MM.1S (cell line): Measurements from ENCODE around the gene PTPDC1.

Source experiments
- DNase-seq: peaks from one replicate; pipeline ENCODE4 v3.0.0-alpha.2; 2015
- H2AFZ ChIP-seq: fragments of 300-600 bp; sonication (generic); 2 replicates; pipeline ENCODE4 v1.6.0; 2016; ENCODE audit warnings: antibody characterized with exemption, low read length
- H3F3A ChIP-seq: fragments of 300-600 bp; sonication (generic); 2 replicates; pipeline ENCODE4 v1.6.1; 2016; ENCODE audit warnings: mild to moderate bottlenecking, antibody characterized with exemption, low read length, moderate library complexity, mixed read lengths; ENCODE audit not compliant: insufficient read depth
- H3K27ac ChIP-seq: fragments of 300-600 bp; sonication (generic); 2 replicates; pipeline ENCODE4 v1.5.1; 2016; ENCODE audit warnings: mild to moderate bottlenecking, low read length
- H3K27me3 ChIP-seq: fragments of 300-600 bp; sonication (generic); replicated peaks from 2 replicates; pipeline ENCODE4 v1.6.0; 2016; ENCODE audit warnings: low read length; ENCODE audit not compliant: insufficient read depth
- H3K36me3 ChIP-seq: fragments of 300-600 bp; sonication (generic); replicated peaks from 2 replicates; pipeline ENCODE4 v1.6.1; 2016; ENCODE audit warnings: mild to moderate bottlenecking, low read length, mixed read lengths; ENCODE audit not compliant: insufficient read depth
- H3K4me1 ChIP-seq: fragments of 300-600 bp; sonication (generic); 2 replicates; pipeline ENCODE4 v1.6.1; 2016; ENCODE audit warnings: low read length, mixed read lengths
- H3K4me2 ChIP-seq: fragments of 300-600 bp; sonication (generic); 2 replicates; pipeline ENCODE4 v1.6.0; 2016; ENCODE audit warnings: low read depth, low read length
- H3K4me3 ChIP-seq: fragments of 300-600 bp; sonication (generic); 2 replicates; pipeline ENCODE4 v1.5.1; 2016; ENCODE audit warnings: low read length, mixed read lengths
- H3K79me2 ChIP-seq: fragments of 300-600 bp; sonication (generic); 2 replicates; pipeline ENCODE4 v1.6.1; 2016; ENCODE audit warnings: mixed run types, low read length, mixed read lengths
- H3K9ac ChIP-seq: fragments of 300-600 bp; sonication (generic); 2 replicates; pipeline ENCODE4 v1.6.1; 2016; ENCODE audit warnings: low read length, mixed read lengths
- H3K9me2 ChIP-seq: fragments of 300-600 bp; sonication (generic); replicated peaks from 2 replicates; pipeline ENCODE4 v1.6.1; 2016; ENCODE audit warnings: mild to moderate bottlenecking, low read length, mixed read lengths; ENCODE audit not compliant: insufficient read depth
- H3K9me3 ChIP-seq: fragments of 300-600 bp; sonication (generic); replicated peaks from 2 replicates; pipeline ENCODE4 v1.6.1; 2016; ENCODE audit warnings: mild to moderate bottlenecking, low read length, mixed read lengths; ENCODE audit not compliant: insufficient read depth
- H4K20me1 ChIP-seq: fragments of 300-600 bp; sonication (generic); 2 replicates; pipeline ENCODE4 v1.6.1; 2016; ENCODE audit warnings: mild to moderate bottlenecking, low read length, moderate library complexity, mixed read lengths; ENCODE audit not compliant: insufficient read depth
- EZH2 ChIP-seq: fragments of 300-600 bp; sonication (generic); optimal IDR thresholded peaks from 2 replicates; pipeline ENCODE3; 2017; ENCODE audit warnings: low read depth, mild to moderate bottlenecking, antibody characterized with exemption, low read length, mixed read lengths
- EZH2phosphoT487 ChIP-seq: fragments of 300-600 bp; sonication (generic); IDR thresholded peaks from 2 replicates; pipeline ENCODE4 v1.6.1; 2018; ENCODE audit warnings: antibody characterized with exemption, low read length
- TF ChIP-seq, protein P1 (sequence below): fragments of 300-600 bp; sonication (generic); IDR thresholded peaks from 2 replicates; pipeline ENCODE4 v1.5.1; 2016; ENCODE audit warnings: antibody characterized with exemption, low read length, mixed read lengths

The PTPDC1 gene

DNA sequence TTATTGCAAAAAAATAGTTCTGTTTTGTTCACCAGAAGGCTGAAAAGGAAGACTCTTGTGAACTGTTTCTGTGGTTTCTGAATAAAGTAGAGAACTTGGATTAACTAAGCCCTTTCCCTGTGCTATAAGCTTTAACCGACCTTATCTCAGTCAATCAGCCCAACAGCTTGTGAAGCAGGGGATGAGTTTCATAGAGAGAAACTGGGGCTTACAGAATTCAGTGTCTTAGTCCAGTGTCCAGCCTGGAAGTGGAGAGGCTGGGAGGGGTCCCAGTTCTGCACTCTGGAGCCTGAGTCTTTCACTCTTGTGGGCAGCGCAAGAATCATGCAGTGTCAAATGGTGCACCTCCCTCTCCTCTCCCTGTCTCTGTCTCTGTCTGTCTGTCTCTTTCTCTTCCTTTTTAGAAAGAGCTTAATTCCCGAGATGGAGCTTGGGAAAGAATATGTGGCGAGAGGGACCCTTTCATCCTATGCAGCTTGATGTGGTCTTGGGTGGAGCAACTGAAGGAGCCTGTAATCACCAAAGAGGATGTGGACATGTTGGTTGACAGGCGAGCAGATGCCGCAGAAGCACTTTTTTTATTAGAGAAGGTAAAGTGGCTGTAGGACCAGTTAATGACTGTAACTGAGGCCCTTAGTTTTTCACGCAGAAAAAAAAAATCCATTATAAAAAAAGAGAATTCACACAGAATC, 17.0 kb downstream of the PTPDC1 start:
- H3K36me3 ChIP-seq = no peaks in the 10 kb centered on the region
- H2AFZ ChIP-seq = no peak overlapping the region
- H3F3A ChIP-seq = no peaks in the 10 kb centered on the region
- no peaks in the 10 kb centered on the region for H3K27me3 ChIP-seq
- no peak overlapping the region for H3K9ac ChIP-seq
- no peak overlapping the region for H3K4me2 ChIP-seq
- no peak overlapping the region for H3K4me3 ChIP-seq
- H3K9me3 ChIP-seq = no peaks in the 10 kb centered on the region
- no peak overlapping the region for H3K27ac ChIP-seq
- no peaks in the 10 kb centered on the region for H3K79me2 ChIP-seq
- H3K4me1 ChIP-seq = no peaks in the 10 kb centered on the region
- TF ChIP-seq EZH2phosphoT487 (no peak), EZH2 (no peak)
- TF ChIP-seq, protein P1, sequence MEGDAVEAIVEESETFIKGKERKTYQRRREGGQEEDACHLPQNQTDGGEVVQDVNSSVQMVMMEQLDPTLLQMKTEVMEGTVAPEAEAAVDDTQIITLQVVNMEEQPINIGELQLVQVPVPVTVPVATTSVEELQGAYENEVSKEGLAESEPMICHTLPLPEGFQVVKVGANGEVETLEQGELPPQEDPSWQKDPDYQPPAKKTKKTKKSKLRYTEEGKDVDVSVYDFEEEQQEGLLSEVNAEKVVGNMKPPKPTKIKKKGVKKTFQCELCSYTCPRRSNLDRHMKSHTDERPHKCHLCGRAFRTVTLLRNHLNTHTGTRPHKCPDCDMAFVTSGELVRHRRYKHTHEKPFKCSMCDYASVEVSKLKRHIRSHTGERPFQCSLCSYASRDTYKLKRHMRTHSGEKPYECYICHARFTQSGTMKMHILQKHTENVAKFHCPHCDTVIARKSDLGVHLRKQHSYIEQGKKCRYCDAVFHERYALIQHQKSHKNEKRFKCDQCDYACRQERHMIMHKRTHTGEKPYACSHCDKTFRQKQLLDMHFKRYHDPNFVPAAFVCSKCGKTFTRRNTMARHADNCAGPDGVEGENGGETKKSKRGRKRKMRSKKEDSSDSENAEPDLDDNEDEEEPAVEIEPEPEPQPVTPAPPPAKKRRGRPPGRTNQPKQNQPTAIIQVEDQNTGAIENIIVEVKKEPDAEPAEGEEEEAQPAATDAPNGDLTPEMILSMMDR = no peak
- no peaks in the 10 kb centered on the region for H3K9me2 ChIP-seq
- no peaks in the 10 kb centered on the region for H4K20me1 ChIP-seq
- no peak for DNase-seq

DNA sequence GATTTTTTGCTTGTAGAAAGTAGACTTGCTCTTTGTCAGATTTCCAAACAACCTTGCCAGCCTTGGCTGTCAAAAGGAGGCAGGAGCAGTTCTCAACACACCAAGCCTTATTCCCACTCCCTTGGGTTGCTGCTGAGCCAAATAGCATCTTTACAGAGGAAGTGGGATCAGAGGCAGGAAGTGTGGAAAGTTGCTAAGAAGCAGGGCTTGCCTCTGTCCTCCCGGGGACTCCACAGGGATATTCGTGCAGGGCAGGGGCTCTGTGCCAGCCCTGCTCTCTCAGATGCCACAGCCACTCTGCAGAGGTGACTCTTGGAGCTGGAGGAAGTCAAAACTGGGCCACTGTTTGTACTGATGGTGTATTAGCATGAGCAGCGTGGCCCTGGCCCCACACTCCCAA, 24.3 kb downstream of the PTPDC1 start:
- no peaks in the 10 kb centered on the region for H3K36me3 ChIP-seq
- TF ChIP-seq EZH2phosphoT487 (no peak), EZH2 (no peak)
- TF ChIP-seq, protein P1 = no peak
- no peaks in the 10 kb centered on the region for H3K79me2 ChIP-seq
- no peak overlapping the region for H3K27ac ChIP-seq
- no peaks in the 10 kb centered on the region for H3K4me1 ChIP-seq
- H2AFZ ChIP-seq = no peak overlapping the region
- no peaks in the 10 kb centered on the region for H3F3A ChIP-seq
- H3K9me2 ChIP-seq = no peaks in the 10 kb centered on the region
- DNase-seq = no peak
- H4K20me1 ChIP-seq = no peaks in the 10 kb centered on the region
- H3K4me2 ChIP-seq = no peak overlapping the region
- no peaks in the 10 kb centered on the region for H3K9me3 ChIP-seq
- H3K9ac ChIP-seq = no peak overlapping the region
- no peak overlapping the region for H3K4me3 ChIP-seq
- H3K27me3 ChIP-seq = no peaks in the 10 kb centered on the region

DNA sequence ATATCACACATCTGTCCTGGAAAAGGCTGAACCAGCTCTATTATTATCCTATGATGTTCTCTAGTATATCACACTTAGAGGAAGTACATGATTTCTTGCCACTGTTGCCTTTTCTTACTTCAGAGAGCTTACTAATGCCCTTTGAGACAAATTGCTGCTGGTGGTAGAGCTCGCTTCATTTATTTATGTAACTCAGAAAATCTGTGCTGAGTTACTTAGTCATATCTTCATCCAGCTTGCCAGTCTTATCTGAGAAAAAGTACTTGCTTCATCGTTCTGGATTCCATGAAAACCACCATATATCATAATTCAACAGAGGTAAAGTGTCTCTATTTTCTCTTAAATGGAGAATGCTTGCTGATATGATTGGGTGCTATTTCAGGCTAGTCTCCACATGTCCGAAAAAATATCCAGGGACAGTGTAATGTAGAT, 26.6 kb downstream of the PTPDC1 start:
- H3K9me2 ChIP-seq = no peaks in the 10 kb centered on the region
- H4K20me1 ChIP-seq = no peaks in the 10 kb centered on the region
- no peaks in the 10 kb centered on the region for H3K4me1 ChIP-seq
- no peaks in the 10 kb centered on the region for H3F3A ChIP-seq
- no peak overlapping the region for H3K4me3 ChIP-seq
- H3K27ac ChIP-seq = no peak overlapping the region
- no peaks in the 10 kb centered on the region for H3K27me3 ChIP-seq
- no peaks in the 10 kb centered on the region for H3K79me2 ChIP-seq
- no peaks in the 10 kb centered on the region for H3K36me3 ChIP-seq
- no peak for TF ChIP-seq EZH2
- TF ChIP-seq, protein P1 = no peak
- no peak for TF ChIP-seq EZH2phosphoT487
- no peak overlapping the region for H2AFZ ChIP-seq
- no peak overlapping the region for H3K4me2 ChIP-seq
- no peaks in the 10 kb centered on the region for H3K9me3 ChIP-seq
- DNase-seq = no peak
- H3K9ac ChIP-seq = no peak overlapping the region
